T47D (cell line): ENCODE results near the gene FEZF1.

ENCODE experiments used
- DNase-seq, 2 experiments: peaks; one replicate each; pipeline versions ENCODE4 v3.0.0 to v3.0.0-alpha.2; 2011 to 2012; ENCODE audit warnings: low read depth in 1 of 2, low spot score in 1 of 2
- JUND ChIP-seq: IDR thresholded peaks from 2 replicates; pipeline ENCODE4 v1.6.1; 2012; ENCODE audit warnings: low read depth
- in situ Hi-C: cut with HindIII; loops from 2 replicates; pipeline ENCODE4 v1.10.0; 2016; ENCODE audit warnings: low sequenced_read_pairs, low pct_unique_long_range_greater_than_20kb

FEZF1 gene

DNA sequence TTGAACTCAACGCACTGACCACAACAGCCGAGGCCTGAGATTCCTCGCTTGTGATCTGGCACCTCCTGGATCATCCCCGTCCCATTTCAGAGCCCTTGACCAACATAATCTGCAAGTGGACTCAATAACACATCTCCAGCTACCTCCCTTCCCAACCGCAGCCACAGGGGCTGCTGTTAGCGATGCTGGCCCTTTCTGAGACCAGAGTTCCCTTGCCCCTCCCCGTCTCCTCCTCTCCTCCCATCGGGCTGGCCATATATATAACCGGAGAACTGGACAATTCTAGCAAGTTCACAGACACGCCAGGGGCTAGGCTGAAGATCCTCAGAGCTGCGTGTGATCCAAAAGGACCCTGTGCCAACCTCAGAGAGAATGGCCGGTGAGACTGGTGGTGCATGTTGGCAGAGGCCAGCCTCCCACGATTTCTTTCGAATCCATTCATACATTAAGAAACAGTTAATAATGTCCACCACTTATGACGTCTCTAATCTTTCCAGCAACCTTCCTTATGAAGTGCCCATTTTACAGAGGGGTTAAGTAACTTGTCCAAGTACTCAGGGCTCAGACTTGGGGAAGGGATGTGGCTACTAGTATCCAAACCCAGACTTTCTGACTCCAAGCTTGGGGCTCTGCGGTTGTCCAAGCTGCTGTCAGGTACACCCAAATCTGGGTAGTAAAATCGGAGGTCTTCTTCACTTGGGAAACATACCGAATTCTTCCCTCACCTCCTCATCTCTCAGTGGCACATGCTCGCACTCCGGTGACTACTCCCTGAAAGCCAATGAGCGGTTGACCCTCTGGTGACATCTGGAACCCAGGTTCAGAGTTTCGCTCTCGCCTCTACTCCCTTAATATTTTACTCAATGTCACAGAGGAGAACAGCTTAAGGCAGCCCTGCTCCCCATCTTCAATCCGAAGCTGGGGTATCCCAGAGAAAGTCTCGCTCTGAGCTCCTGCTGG lies 11.2 kb upstream of the FEZF1 start:
- in situ Hi-C loops: no loop called here
- TF ChIP-seq JUND: no peak
- DNase-seq: no peak

DNA sequence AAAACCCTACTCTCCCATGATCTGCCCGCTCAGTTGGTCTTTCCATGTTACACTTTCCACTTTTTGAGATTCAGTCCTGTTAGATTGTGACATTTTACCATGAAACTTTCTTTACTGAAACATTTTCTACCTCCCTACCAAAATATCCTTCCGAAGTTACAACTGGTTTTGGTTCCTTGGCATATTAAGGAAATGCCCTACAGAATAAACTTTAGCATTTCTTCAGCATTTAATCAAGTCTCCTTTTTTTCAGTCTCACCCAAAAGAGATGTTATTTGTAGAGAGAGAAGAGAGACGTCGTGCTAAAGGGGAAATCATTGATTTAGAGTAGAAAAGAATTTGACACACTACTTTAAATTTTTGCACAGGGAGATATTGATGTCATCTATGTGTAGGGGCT lies 9.7 kb upstream of the FEZF1 start:
- in situ Hi-C loops: no loop called here
- no peak for DNase-seq
- TF ChIP-seq JUND: no peak

DNA sequence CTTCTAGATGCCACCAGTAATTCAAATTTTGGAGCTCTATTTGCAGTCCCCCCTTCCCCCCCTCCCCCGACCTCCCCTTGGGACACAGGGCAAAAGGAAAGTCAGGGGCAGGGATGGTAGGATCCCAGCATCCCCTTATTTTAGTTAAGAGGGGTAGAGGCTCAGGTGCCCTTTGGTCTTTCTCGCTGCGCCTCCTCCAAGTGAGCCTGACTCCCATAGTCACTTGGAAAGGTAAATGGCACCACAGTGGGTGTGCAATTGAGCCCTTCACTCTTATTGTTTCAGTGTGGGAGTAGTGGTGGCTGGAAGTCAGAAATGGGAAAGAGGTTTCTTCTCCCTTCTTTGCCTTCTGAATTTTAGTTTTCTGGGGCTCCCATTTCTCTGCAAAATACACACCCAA lies 8.2 kb upstream of the FEZF1 start:
- TF ChIP-seq JUND: no peak
- no peak for DNase-seq
- in situ Hi-C loops: no loop called here

DNA sequence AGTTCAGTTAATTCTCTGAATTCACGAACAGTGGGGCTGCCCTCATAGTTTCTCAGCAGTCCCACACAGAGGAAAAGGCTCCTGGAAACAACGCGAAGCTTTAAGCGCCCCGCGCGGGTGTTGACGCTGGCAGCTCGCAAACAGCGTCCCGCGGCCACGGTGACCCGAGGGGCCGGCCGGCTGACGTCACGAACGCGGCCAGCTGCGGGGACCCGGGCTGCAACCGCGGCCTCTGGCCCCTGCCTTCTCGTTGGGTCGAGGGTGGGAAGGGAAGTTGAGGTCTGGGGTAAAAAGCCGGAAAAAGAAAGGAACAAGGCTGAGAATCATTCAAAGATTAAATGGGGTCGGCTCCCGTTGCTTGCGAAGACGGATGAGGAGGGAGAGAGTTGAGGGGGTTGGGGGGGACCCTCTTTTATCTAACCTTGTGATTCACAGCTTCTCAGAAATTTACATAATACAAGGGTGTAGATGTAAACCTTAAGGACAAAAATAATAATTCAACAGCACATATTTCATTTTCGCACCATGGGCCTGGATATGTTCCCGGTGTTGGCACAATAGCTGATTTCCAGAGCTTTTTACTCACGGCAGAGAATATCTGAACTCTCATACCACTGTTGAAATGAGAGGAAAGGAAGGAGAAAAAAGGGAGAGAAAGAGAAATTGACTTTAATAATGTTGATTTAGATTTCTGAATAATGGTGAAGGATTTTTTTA lies 7.3 kb upstream of the FEZF1 start:
- no peak for TF ChIP-seq JUND
- in situ Hi-C loops: no loop called here
- DNase-seq: no peak

DNA sequence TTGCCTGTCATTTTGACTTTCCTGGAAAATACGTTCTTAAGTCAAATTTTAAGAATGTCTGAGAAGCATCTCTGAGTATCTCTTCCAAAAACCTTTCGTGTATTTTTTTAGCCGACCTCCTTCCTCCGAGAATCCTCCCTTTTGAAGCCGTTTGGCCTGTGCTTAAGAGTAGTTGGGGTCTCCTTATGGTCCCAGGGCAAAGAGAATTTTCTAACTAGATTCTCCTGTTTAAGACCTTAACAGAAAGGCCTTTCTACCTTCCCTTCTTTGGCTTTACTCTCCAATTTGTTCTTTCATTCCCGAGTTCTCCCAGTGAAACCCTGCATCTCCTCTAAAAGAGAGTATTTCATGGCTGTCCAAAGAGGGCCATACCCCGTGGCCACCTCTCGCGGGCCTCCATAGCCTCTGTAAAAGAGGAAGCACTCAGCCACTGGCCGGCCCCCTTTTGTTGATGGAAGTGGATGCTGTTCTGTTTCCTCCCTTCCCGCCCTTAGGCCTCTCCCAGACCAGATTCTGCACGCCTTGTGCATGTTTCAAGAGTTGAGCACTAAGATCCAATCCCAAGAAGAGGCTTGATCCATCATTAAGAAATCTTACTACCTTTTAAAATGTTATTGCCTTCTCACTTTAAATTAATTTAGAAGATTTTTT lies 6.6 kb upstream of the FEZF1 start:
- no peak for DNase-seq
- no peak for TF ChIP-seq JUND

DNA sequence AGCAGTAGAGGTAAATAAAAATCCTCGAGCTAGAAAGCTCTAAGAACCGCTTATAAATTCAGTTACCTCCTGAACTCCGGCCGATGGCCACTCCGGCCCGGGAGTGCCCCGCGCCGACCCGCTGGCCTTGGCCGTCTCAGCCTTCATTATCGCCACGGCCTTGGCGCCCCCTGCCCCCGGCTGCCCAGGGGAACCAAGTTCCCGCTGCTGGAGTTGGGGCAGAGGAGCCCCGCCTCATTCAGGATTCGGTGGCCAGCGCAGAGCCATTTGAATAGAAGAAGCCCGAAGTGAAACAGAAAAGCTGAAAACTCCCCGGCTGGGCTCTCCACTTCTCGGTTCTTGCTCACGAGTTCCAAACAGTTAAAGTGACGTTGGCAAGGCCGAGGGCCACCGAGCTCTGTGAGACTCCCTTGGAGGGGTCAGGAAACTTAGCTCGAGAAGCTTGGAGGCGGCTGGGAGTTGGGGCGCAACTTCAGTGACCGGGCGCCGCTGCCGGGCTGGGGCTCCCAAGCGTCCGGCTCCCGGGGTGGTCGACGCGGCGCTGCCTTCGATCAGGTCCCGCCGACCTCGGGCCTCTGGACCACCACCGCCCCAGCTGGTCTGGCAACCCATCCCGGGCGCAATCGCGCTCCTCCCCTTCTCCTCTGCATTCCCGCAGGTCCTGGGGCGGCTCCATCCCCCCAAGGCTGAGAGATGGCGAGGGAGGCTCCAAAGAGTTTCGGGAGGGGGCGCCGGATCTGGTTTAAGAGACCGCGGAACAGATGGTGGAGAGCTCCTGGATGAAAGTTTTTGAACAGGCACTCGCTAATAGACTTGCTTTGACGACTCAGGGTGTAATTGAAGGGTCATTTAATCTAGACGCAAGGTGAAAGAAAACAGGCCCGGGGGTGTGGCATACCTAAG lies 5.8 kb upstream of the FEZF1 start:
- in situ Hi-C loops: no loop called here
- TF ChIP-seq JUND: no peak
- no peak for DNase-seq

More for the DNA sequence above, 6.6 kb upstream of the FEZF1 start:
- in situ Hi-C loops: no loop called here

DNA sequence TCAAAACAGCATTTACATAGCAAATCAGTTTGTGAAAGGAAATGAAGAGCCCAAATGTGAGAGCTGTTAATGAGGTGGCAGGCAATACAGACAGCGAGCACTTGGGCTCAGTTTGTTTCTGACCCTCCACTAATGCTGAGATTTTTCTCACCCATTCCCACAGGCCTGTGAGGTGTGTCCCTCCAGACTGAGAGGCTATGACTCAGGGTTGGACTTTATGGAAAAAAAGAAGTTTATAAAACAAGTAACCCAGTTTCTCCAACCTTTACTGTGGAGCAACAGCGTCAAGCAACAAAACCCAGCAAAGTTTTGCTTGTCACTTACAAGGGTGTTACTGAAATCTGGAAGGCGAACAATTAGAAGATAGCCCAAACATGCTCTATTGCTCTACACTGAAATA lies 4.9 kb upstream of the FEZF1 start:
- DNase-seq: no peak
- no peak for TF ChIP-seq JUND
- in situ Hi-C loops: no loop called here

DNA sequence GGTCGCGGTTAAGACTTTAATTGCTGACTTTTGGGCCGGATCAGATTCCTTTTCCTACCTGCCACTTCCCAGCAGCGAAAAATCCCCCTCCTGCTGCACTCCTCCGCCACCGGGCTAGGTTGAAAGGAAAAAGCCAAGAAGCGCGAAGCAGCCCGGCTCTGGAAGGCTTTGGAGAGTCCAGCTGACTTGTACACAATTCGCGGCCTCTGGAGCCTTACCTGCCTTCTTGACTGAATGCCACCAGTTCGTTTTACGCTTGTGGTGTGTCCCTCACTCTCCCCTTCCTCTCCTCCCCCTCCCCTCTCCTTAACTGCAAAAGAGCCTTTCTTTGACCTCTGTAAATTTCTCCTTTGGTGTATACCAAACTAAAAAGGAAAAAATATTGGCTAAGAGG lies 2.7 kb upstream of the FEZF1 start:
- TF ChIP-seq JUND: no peak
- in situ Hi-C loops: no loop called here
- DNase-seq: no peak

DNA sequence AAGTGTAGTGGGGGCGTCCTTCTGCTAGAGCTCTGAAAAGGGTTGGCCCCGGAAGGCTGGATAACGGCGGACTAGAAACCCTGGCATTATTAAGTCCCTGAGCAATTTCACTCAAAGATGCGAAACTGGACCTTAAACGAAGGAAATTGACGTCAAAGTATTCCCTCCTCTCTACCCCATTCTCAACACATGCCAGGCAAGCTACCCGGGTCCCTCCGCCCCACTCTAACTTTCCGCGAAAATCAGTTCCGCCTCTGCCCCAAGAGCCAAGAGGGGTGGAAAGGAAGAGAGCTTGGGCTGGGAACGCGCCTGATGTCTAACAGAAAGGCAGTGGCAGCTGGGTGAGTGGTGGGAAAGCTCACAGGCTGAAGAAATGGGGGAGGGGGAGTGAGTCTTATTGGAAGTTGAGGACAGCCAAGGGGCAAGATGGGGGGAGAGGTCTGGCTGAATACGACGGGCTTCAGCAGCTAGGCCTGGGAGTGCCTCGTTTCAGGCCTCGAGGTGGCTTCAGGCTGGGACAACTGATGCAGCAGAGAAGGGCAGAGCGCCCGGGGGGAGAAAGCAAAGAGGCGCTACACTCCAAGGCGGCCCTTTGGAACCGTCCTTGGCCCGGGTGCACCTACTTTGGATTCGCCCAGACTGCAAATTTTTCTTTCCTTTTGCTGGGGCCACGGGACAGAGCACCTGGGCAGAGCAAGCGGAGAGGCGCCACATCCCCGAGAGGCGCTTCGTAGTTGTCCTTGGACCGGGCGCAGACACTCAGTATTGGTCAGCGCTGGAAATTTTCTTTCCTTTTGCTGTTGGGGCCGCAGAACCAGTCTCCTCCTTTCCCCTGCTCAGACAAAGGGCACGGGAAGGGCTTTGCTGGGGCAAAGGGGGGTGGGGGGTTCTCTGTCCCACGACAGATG lies 2.0 kb upstream of the FEZF1 start:
- DNase-seq: no peak
- no peak for TF ChIP-seq JUND
- in situ Hi-C loops: no loop called here

DNA sequence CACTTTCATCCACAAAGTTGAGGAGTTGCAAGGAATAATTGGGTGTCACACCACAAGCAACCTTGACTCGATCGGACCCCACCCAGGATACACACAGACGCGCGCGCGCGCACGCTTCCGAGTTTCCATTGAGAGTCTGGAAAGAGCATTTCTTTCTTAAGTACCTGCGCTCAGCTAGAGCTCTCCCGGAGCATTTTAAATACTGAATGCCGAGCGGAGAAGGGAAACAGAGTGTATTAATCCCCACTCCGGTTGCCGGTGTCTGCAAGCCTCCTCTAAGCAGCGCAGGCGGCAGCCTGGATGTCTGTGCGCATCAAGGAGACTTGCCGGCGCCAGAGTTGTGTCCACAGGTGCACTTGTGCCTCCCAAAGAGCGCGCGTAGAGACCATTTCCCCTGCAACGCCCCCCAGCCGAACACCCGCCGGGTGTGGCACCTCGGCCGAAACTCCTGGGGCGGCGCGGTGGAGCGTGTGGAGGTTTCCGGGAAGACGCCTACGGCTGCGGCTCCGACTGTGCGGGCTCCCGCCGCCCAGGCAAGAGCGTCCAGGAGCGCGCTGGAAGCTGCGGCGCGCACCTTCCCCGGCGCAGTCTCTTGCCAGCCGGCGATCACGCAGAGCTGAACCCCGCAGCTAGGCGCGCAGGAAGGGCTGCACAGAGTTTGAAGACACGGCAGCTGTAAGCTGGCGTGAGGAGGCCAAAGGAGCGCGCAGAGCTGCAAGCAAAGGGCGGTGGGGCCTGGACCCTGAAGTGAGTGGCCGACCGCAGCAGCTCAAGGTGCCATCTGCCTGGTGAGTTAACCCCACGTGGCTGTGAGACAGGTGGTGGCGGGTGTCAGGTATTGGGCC lies 1.1 kb upstream of the FEZF1 start:
- in situ Hi-C loops: no loop called here
- DNase-seq: no peak
- no peak for TF ChIP-seq JUND
